Measurements from ENCODE around the gene NFIX.

Gene NFIX

GRCh38 chr19:13024951-13025697, 29.8 kb downstream of the NFIX start:
- peaks cover 0 to 5% of the 10 kb centered on the region in 2 donors for H3K36me3 ChIP-seq (ENCODE audit: control insufficient read depth in 2 of 2, insufficient read depth in 2 of 2, low read length in 2 of 2)
- H3K4me3 ChIP-seq (ENCODE audit: low read length in 2 of 2) = peak overlapping the region; percentile 72 to 77
- no peaks in the 10 kb centered on the region for H3K27me3 ChIP-seq (ENCODE audit: control insufficient read depth in 1 of 2, insufficient read depth in 2 of 2, low read length in 2 of 2)
- peak overlapping the region in 1 of 2 donors; percentile 55 for H3K9ac ChIP-seq (ENCODE audit: low read length in 2 of 2)
- no peaks in the 10 kb centered on the region for H3K9me3 ChIP-seq (ENCODE audit: control insufficient read depth in 2 of 2, low read length in 2 of 2)
- H3K27ac ChIP-seq (ENCODE audit: low read length) = peak overlapping the region; percentile 97
- H3K4me1 ChIP-seq (ENCODE audit: control insufficient read depth, insufficient read depth, low read length) = peaks cover 85% of the 10 kb centered on the region

DNA sequence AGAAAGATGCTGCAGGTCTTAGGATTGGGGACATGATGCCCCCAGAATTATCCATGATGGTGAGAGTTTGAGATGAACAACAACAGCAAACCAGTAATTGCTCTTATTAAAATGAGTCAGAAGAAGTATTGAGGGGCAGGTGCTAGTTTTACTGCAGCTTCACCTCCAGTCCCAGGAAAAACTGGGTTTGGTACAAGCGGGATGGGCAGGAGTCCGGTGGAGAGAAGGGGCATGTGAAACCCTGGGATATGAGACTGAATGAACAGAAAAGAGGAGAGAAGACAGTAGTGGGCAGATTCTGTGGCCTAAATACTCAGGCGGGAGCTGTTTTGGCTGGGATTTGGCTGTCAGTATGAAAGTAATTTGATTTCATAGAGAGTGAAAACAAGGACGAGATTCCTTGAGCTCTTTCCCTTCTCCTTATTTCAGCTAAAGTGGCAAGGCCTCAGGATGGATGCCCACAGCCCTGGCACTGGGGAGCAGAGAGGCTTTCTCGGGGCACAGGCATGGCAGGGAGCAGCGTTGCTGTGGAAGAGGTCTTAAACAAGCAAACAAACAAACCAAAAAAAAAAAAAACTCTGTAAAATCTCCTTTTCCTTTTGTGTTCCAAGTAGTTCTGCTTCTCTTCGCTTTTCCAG, 30.7 kb downstream of the NFIX start:
- peak overlapping the region; percentile 45 to 77 for H3K4me3 ChIP-seq (ENCODE audit: low read length in 2 of 2)
- H3K27ac ChIP-seq (ENCODE audit: low read length) = peak overlapping the region; percentile 97
- peaks cover 0 to 5% of the 10 kb centered on the region in 2 donors for H3K36me3 ChIP-seq (ENCODE audit: control insufficient read depth in 2 of 2, insufficient read depth in 2 of 2, low read length in 2 of 2)
- H3K9me3 ChIP-seq (ENCODE audit: control insufficient read depth in 2 of 2, low read length in 2 of 2) = no peaks in the 10 kb centered on the region
- peak overlapping the region; percentile 48 to 60 for H3K9ac ChIP-seq (ENCODE audit: low read length in 2 of 2)
- peaks cover 85% of the 10 kb centered on the region for H3K4me1 ChIP-seq (ENCODE audit: control insufficient read depth, insufficient read depth, low read length)
- no peaks in the 10 kb centered on the region for H3K27me3 ChIP-seq (ENCODE audit: control insufficient read depth in 1 of 2, insufficient read depth in 2 of 2, low read length in 2 of 2)

DNA sequence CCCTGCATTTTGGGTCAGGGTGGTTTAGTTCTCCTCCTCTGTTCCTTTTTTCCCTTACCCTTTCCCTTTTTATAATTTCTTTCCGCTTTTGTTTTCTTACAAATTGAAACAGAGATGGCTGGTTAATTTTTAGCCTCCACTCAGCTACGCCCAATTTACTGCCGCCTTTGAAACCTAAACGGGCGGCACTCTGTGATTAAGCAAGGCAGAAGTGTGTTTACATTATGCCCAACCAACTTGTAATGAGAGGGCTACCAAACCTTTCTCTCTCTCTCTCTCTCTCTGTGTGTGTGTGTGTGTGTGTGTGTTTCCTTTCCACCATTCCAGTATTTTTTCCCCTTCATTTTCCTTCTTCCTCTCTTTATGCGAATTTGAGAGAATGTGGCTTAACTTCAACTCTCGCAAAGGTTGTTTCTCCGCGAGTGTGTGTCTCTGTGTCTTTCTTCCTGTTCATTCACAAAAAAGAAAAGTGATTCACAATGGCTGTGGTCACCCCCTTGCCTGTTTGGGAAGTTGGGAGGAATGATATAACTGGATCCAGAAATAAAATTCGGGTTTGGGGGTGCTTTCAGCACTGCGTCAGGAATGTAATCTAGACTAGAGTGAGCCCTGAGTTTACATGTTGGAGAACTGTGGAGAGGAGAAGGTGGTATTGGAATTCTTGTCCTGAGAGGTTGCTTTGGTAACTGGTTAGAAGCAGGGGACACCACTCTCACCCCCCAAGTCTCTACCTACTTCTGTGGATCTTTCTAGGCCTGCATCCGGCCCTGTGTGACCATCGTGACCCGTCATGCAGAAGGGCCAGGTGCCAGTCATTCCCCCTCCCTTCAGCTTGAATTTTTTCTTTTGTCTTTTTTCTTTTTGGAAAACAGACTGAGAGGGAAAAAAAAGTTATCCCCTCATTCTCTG, 31.4 kb downstream of the NFIX start:
- Histone ChIP-seq H3K9ac (ENCODE audit: low read length in 2 of 2) (peak overlapping the region; percentile 48 to 60), H3K27ac (ENCODE audit: low read length) (peak overlapping the region; percentile 97), H3K4me1 (ENCODE audit: control insufficient read depth, insufficient read depth, low read length) (peaks cover 85% of the 10 kb centered on the region), H3K27me3 (ENCODE audit: control insufficient read depth in 1 of 2, insufficient read depth in 2 of 2, low read length in 2 of 2) (no peaks in the 10 kb centered on the region), H3K4me3 (ENCODE audit: low read length in 2 of 2) (peak overlapping the region; percentile 45 to 77), H3K9me3 (ENCODE audit: control insufficient read depth in 2 of 2, low read length in 2 of 2) (no peaks in the 10 kb centered on the region), H3K36me3 (ENCODE audit: control insufficient read depth in 2 of 2, insufficient read depth in 2 of 2, low read length in 2 of 2) (peaks cover 3 to 5% of the 10 kb centered on the region in 2 donors)

- Histone ChIP-seq H3K4me1 (ENCODE audit: control insufficient read depth, insufficient read depth, low read length) (peaks cover 86% of the 10 kb centered on the region), H3K9me3 (ENCODE audit: control insufficient read depth in 2 of 2, low read length in 2 of 2) (no peaks in the 10 kb centered on the region), H3K27me3 (ENCODE audit: control insufficient read depth in 1 of 2, insufficient read depth in 2 of 2, low read length in 2 of 2) (no peaks in the 10 kb centered on the region), H3K27ac (ENCODE audit: low read length) (peak overlapping the region; percentile 97), H3K9ac (ENCODE audit: low read length in 2 of 2) (peak overlapping the region in 1 of 2 donors; percentile 60), H3K36me3 (ENCODE audit: control insufficient read depth in 2 of 2, insufficient read depth in 2 of 2, low read length in 2 of 2) (peaks cover 3 to 5% of the 10 kb centered on the region in 2 donors), H3K4me3 (ENCODE audit: low read length in 2 of 2) (peak overlapping the region in 1 of 2 donors; percentile 77)
Measured at GRCh38 chr19:13027557-13027956, 32.3 kb downstream of the NFIX start.

GRCh38 chr19:13028027-13028426, 32.8 kb downstream of the NFIX start:
- Histone ChIP-seq H3K27me3 (ENCODE audit: control insufficient read depth in 1 of 2, insufficient read depth in 2 of 2, low read length in 2 of 2) (no peaks in the 10 kb centered on the region), H3K4me3 (ENCODE audit: low read length in 2 of 2) (no peak overlapping the region), H3K4me1 (ENCODE audit: control insufficient read depth, insufficient read depth, low read length) (peaks cover 90% of the 10 kb centered on the region), H3K27ac (ENCODE audit: low read length) (peak overlapping the region; percentile 97), H3K9me3 (ENCODE audit: control insufficient read depth in 2 of 2, low read length in 2 of 2) (no peaks in the 10 kb centered on the region), H3K36me3 (ENCODE audit: control insufficient read depth in 2 of 2, insufficient read depth in 2 of 2, low read length in 2 of 2) (peaks cover 3 to 5% of the 10 kb centered on the region in 2 donors), H3K9ac (ENCODE audit: low read length in 2 of 2) (peak overlapping the region in 1 of 2 donors; percentile 9)

DNA sequence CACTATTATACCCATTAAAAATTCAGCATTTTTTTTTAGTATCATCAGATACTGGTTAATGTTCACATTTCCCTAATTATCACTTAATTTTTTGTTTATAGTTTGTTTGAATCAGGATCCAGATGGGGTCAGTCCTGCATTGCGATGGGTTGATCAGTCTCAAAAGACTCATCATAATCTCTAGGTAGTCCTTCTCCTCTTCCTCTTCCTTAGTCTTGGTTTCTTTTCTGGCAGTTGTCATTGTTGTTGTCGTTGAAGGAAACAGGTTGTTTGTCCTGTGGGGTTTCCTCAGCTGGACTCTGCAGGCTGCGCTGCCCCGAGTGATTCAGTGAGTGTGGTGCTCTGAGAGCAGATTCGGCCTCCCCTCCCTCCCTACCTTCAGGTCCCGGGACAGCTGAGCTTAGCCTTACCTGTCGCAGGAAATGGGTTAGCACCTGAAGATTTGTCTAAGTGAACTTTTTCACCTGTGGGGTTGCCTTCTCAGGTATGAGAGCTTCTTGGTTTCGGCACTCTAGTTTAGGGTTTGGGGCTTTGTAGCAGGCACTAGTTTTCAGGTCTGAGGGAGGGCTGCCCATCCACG, 34.1 kb downstream of the NFIX start:
- Histone ChIP-seq H3K27ac (ENCODE audit: low read length) (no peak overlapping the region), H3K4me3 (ENCODE audit: low read length in 2 of 2) (peak overlapping the region in 1 of 2 donors; percentile 47), H3K4me1 (ENCODE audit: control insufficient read depth, insufficient read depth, low read length) (peaks cover 93% of the 10 kb centered on the region), H3K27me3 (ENCODE audit: control insufficient read depth in 1 of 2, insufficient read depth in 2 of 2, low read length in 2 of 2) (no peaks in the 10 kb centered on the region), H3K9ac (ENCODE audit: low read length in 2 of 2) (no peak overlapping the region), H3K9me3 (ENCODE audit: control insufficient read depth in 2 of 2, low read length in 2 of 2) (no peaks in the 10 kb centered on the region), H3K36me3 (ENCODE audit: control insufficient read depth in 2 of 2, insufficient read depth in 2 of 2, low read length in 2 of 2) (peaks cover 3 to 5% of the 10 kb centered on the region in 2 donors)

DNA sequence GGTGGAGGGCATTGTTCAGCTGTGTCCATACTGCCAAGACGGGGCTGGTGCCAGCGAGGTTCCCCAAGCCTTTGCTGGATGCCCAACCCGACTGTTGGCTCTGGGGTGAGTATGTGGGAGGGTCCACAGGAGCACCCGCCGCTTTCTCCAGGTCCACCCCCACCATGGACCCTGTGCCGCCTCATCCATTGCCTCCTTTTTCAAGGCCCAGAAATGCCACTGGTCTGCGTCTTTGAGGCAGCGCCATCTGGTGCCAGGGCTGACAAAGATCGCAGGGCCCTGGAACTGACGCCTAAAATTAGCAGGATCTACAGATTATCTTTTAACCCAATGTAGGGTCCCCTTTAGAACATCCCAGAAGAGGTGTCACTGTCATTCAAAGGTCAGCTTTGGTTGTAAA, 34.6 kb downstream of the NFIX start:
- peaks cover 93% of the 10 kb centered on the region for H3K4me1 ChIP-seq (ENCODE audit: control insufficient read depth, insufficient read depth, low read length)
- H3K4me3 ChIP-seq (ENCODE audit: low read length in 2 of 2) = peak overlapping the region in 1 of 2 donors; percentile 47
- H3K27me3 ChIP-seq (ENCODE audit: control insufficient read depth in 1 of 2, insufficient read depth in 2 of 2, low read length in 2 of 2) = no peaks in the 10 kb centered on the region
- H3K9me3 ChIP-seq (ENCODE audit: control insufficient read depth in 2 of 2, low read length in 2 of 2) = no peaks in the 10 kb centered on the region
- peak overlapping the region in 1 of 2 donors; percentile 13 for H3K9ac ChIP-seq (ENCODE audit: low read length in 2 of 2)
- H3K27ac ChIP-seq (ENCODE audit: low read length) = peak overlapping the region; percentile 55
- H3K36me3 ChIP-seq (ENCODE audit: control insufficient read depth in 2 of 2, insufficient read depth in 2 of 2, low read length in 2 of 2) = peaks cover 3 to 5% of the 10 kb centered on the region in 2 donors

DNA sequence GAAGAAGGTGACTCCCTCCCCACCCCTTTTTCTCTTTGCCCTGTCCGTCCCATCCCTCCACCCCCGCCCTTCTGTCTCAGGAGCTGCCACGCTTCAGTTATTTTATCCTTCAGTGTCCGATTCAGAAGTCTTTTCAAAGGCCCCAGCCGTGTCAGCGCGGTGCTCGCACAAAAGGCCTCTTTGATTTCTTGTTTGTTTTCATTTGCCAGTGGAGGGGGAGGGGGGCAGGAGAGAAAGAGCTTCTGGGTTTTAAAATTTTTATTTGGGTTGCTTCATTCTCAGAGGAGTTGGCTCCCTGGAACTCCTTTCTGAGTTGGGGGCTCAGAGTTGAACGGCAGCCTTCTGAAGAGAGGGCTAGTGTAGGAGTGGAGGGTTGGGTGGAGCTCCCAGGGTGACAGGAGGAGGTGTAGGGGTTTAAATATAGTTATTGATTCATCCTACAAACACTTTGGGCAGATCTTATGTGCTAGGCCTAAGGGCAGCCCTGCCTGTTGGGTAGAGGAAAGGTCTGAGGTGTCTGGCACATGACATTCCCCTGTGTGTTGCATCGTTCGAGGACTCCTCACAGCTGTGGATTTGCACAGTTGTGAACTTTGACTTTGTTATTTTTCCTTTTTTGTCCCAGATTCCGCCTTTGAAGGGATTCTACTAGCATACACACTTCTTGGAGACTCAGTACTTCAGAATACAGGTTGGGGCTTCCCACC, 36.8 kb downstream of the NFIX start:
- H3K27me3 ChIP-seq (ENCODE audit: control insufficient read depth in 1 of 2, insufficient read depth in 2 of 2, low read length in 2 of 2) = no peaks in the 10 kb centered on the region
- H3K4me3 ChIP-seq (ENCODE audit: low read length in 2 of 2) = peak overlapping the region; percentile 31 to 55
- peaks cover 90% of the 10 kb centered on the region for H3K4me1 ChIP-seq (ENCODE audit: control insufficient read depth, insufficient read depth, low read length)
- H3K9me3 ChIP-seq (ENCODE audit: control insufficient read depth in 2 of 2, low read length in 2 of 2) = no peaks in the 10 kb centered on the region
- H3K36me3 ChIP-seq (ENCODE audit: control insufficient read depth in 2 of 2, insufficient read depth in 2 of 2, low read length in 2 of 2) = peaks cover 0 to 3% of the 10 kb centered on the region in 2 donors
- peak overlapping the region; percentile 22 to 64 for H3K9ac ChIP-seq (ENCODE audit: low read length in 2 of 2)
- H3K27ac ChIP-seq (ENCODE audit: low read length) = peak overlapping the region; percentile 55

DNA sequence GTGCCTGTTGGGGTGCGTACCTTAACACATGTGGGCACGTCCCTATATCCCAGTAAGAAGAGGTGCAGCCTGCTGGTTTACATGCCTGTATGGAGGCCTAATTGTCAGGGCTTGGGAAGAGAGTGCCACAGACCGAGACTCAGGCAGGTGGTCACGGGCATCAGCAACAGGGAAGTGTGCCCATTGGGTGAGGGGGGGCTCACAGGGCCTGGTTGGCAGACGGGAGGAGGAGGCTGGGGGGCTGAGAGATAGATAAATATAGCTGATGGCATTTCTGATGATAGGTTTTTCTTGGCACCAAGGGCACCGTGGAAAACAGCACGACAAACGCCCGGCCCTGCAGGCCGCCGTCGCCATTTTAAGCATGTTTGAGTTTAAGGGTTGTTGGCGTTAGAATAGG, 37.6 kb downstream of the NFIX start:
- Histone ChIP-seq H3K4me1 (ENCODE audit: control insufficient read depth, insufficient read depth, low read length) (peaks cover 91% of the 10 kb centered on the region), H3K4me3 (ENCODE audit: low read length in 2 of 2) (no peak overlapping the region), H3K27ac (ENCODE audit: low read length) (peak overlapping the region; percentile 55), H3K9me3 (ENCODE audit: control insufficient read depth in 2 of 2, low read length in 2 of 2) (no peaks in the 10 kb centered on the region), H3K27me3 (ENCODE audit: control insufficient read depth in 1 of 2, insufficient read depth in 2 of 2, low read length in 2 of 2) (no peaks in the 10 kb centered on the region), H3K36me3 (ENCODE audit: control insufficient read depth in 2 of 2, insufficient read depth in 2 of 2, low read length in 2 of 2) (peaks cover 0 to 3% of the 10 kb centered on the region in 2 donors), H3K9ac (ENCODE audit: low read length in 2 of 2) (peak overlapping the region; percentile 7 to 55)

Measured in stomach smooth muscle (tissue), 2 donors.